ENCODE results near the gene APOL2.

Gene APOL2

DNA sequence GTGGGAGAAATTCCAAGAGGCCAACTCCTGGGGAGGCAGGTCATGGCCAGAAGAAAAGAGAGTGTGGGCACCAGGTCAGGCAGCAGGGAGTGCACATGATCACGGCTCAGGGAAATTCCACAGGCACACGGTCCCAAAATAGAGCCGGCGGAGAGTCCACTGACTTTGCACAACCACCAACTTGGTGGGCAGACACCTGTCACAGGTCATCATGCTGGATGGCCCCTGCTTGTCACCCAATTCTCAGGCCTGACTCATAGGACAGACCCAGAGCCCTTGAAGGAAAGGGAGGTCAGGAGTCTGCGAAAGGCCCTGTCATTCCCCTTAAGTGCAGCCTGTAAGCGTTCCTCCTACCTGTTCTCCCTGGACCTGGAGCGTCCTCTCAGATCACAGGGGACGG lies 15.8 kb downstream of the APOL2 start:
- no peak overlapping the region for H3K4me3 ChIP-seq (replicated peaks in 1 of 2; ENCODE audit: low read depth in 2 of 2, low read length in 2 of 2)
- no peak for TF ChIP-seq CTCF (IDR thresholded peaks at IDR 0.05; ENCODE audit: low read depth, low read length)
- no peak for DNase-seq (ENCODE audit: low read depth in 2 of 2)

DNA sequence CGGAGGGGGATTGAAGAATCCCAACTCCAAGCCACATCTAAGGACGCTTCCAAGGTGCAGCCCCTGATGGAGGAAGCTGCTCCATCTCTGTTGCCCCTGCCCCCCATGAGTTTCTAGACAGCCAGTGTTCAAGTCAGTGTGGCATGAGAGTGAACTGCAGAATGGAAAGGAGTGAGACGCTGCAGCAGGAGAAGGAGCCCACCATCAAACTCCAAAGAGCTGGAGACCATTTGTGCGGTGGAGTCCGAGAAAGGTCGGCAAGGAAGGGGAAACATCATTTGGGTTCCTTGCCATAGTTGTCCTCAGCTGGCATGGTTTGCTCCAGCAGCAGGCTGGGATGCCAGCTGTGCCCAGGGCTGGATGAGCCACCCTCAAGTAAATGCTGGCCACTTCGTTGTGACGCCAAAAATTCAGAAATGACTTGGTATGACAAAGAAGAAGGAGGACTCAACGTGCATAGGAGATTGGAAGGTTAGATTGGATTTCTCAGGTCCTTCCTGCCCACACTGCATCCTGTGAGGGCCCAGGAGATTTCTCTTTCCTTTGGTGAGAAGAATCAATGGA lies 16.4 kb downstream of the APOL2 start:
- no peak overlapping the region for H3K4me3 ChIP-seq (replicated peaks in 1 of 2; ENCODE audit: low read depth in 2 of 2, low read length in 2 of 2)
- TF ChIP-seq CTCF (IDR thresholded peaks at IDR 0.05; ENCODE audit: low read depth, low read length) = no peak
- DNase-seq (ENCODE audit: low read depth in 2 of 2) = no peak

- TF ChIP-seq CTCF (IDR thresholded peaks at IDR 0.05; ENCODE audit: low read depth, low read length) = peak; percentile 74
- no peak overlapping the region for H3K4me3 ChIP-seq (replicated peaks in 1 of 2; ENCODE audit: low read depth in 2 of 2, low read length in 2 of 2)
- peak; percentile 52 to 53 for DNase-seq (ENCODE audit: low read depth in 2 of 2)
Measured at GRCh38 chr22:36221799-36222751, 17.3 kb downstream of the APOL2 start.

- no peak for TF ChIP-seq CTCF (IDR thresholded peaks at IDR 0.05; ENCODE audit: low read depth, low read length)
- H3K4me3 ChIP-seq (replicated peaks in 1 of 2; ENCODE audit: low read depth in 2 of 2, low read length in 2 of 2) = no peak overlapping the region
- peak in 1 of 2 donors; percentile 62 for DNase-seq (ENCODE audit: low read depth in 2 of 2)
Measured at GRCh38 chr22:36220451-36220921, 18.8 kb downstream of the APOL2 start.

- H3K4me3 ChIP-seq (replicated peaks in 1 of 2; ENCODE audit: low read depth in 2 of 2, low read length in 2 of 2) = no peak overlapping the region
- DNase-seq (ENCODE audit: low read depth in 2 of 2) = no peak
- no peak for TF ChIP-seq CTCF (IDR thresholded peaks at IDR 0.05; ENCODE audit: low read depth, low read length)
Measured at GRCh38 chr22:36218648-36219193, 20.6 kb downstream of the APOL2 start.

GRCh38 chr22:36215981-36216380 lies 23.3 kb downstream of the APOL2 start:
- DNase-seq (ENCODE audit: low read depth in 2 of 2) = no peak
- no peak for TF ChIP-seq CTCF (IDR thresholded peaks at IDR 0.05; ENCODE audit: low read depth, low read length)
- H3K4me3 ChIP-seq (replicated peaks in 1 of 2; ENCODE audit: low read depth in 2 of 2, low read length in 2 of 2) = no peak overlapping the region

All from cardiac fibroblast (primary cell).